HG02610 (cell line): ENCODE measurements around the gene MCUB.

Experiments used
- ATAC-seq: cut with Tn5 transposase; IDR thresholded peaks from one replicate; pipeline ENCODE4 v1.9.1; 2021; ENCODE audit warnings: mild to moderate bottlenecking, moderate library complexity; ENCODE audit not compliant: unreplicated experiment

The MCUB gene

GRCh38 chr4:109627361-109627760, 67.3 kb downstream of the MCUB start:
- no peak for ATAC-seq

- ATAC-seq: no peak
These were observed 69.7 kb downstream of the MCUB start for GRCh38 chr4:109629775-109630174.

GRCh38 chr4:109631532-109632108, 71.6 kb downstream of the MCUB start:
- no peak for ATAC-seq

GRCh38 chr4:109640644-109641043, 80.6 kb downstream of the MCUB start:
- ATAC-seq: no peak

GRCh38 chr4:109645874-109646710, 86.0 kb downstream of the MCUB start:
- ATAC-seq: no peak

GRCh38 chr4:109648266-109648996, 88.4 kb downstream of the MCUB start:
- ATAC-seq: peak; percentile 73

- ATAC-seq: no peak
These were observed 89.0 kb downstream of the MCUB start for GRCh38 chr4:109648997-109649575.

- peak; percentile 83 for ATAC-seq
These were observed 89.8 kb downstream of the MCUB start for GRCh38 chr4:109649872-109650271.

GRCh38 chr4:109655396-109655795, 95.3 kb downstream of the MCUB start:
- ATAC-seq: no peak

GRCh38 chr4:109657854-109658418, 97.9 kb downstream of the MCUB start:
- ATAC-seq: no peak

GRCh38 chr4:109658871-109659410, 98.9 kb downstream of the MCUB start:
- no peak for ATAC-seq

- no peak for ATAC-seq
These were observed 102.1 kb downstream of the MCUB start for GRCh38 chr4:109662116-109662515.

GRCh38 chr4:109662771-109663170, 102.7 kb downstream of the MCUB start:
- ATAC-seq: no peak

- ATAC-seq: no peak
These were observed 105.9 kb downstream of the MCUB start for GRCh38 chr4:109665783-109666485.

GRCh38 chr4:109671350-109671749, 111.3 kb downstream of the MCUB start:
- no peak for ATAC-seq

GRCh38 chr4:109672169-109672930, 112.3 kb downstream of the MCUB start:
- no peak for ATAC-seq

GRCh38 chr4:109673303-109673702, 113.3 kb downstream of the MCUB start:
- no peak for ATAC-seq

GRCh38 chr4:109675181-109675580, 115.1 kb downstream of the MCUB start:
- ATAC-seq: peak; percentile 81

GRCh38 chr4:109675843-109676242, 115.8 kb downstream of the MCUB start:
- no peak for ATAC-seq
